H1 (cell line): ENCODE data around the gene SPOCK1. TPM values are rescaled to one million over a fixed set of nuclear protein-coding genes. Genes with fewer than 3 reads are reported as not detected.

Experiments
- CTCF ChIA-PET: fragments of 300-600 bp; sonication (Branson Sonifier 250); formaldehyde crosslinking; loops from one replicate; lab custom pipeline; 2021; ENCODE audit not compliant: partially characterized antibody; lab: Charles Lee
- POLR2A ChIA-PET: fragments of 300-600 bp; sonication (Branson Sonifier 250); formaldehyde crosslinking; loops from one replicate; lab custom pipeline; 2021; ENCODE audit warnings: inconsistent platforms; ENCODE audit not compliant: partially characterized antibody; lab: Charles Lee
- DNase-seq, 2 experiments: peaks; one replicate each; pipeline versions ENCODE4 v3.0.0 to v3.0.0-alpha.2; 2010 to 2022; ENCODE audit warnings: low spot score in 2 of 2, low read depth in 1 of 2, mixed read lengths in 1 of 2
- FAIRE-seq: peaks from 2 replicates; lab custom pipeline; 2011; peaks lifted over from hg19 to GRCh38; lab: Jason Lieb, UNC
- H2AFZ ChIP-seq: 2 replicates; pipeline ENCODE4 v1.8.1; 2012; ENCODE audit warnings: low read length, inconsistent platforms
- H2AK5ac ChIP-seq: 2 replicates; pipeline ENCODE4 v1.6.1; 2013; ENCODE audit warnings: low read depth, low read length
- H2BK120ac ChIP-seq: replicated peaks from 2 replicates; pipeline ENCODE3; 2013; ENCODE audit warnings: low read depth, low read length, inconsistent platforms
- H2BK12ac ChIP-seq: 2 replicates; pipeline ENCODE4 v1.6.1; 2013; ENCODE audit warnings: low read depth, low read length
- H2BK15ac ChIP-seq: 2 replicates; pipeline ENCODE4 v1.6.1; 2013; ENCODE audit warnings: low read length
- H2BK20ac ChIP-seq: 2 replicates; pipeline ENCODE4 v1.6.1; 2013; ENCODE audit warnings: low read length
- H2BK5ac ChIP-seq: 2 replicates; pipeline ENCODE4 v1.6.1; 2013; ENCODE audit warnings: low read depth, low read length
- H3K14ac ChIP-seq: 2 replicates; pipeline ENCODE4 v1.6.1; 2013; ENCODE audit warnings: inconsistent platforms; ENCODE audit not compliant: insufficient read length
- H3K18ac ChIP-seq: 2 replicates; pipeline ENCODE4 v1.6.1; 2013; ENCODE audit warnings: low read length; ENCODE audit errors: extremely low read depth
- H3K23ac ChIP-seq: 2 replicates; pipeline ENCODE4 v1.6.1; 2013; ENCODE audit warnings: inconsistent platforms; ENCODE audit not compliant: insufficient read length
- H3K23me2 ChIP-seq: 2 replicates; pipeline ENCODE4 v1.6.1; 2013; ENCODE audit warnings: low read depth, low read length
- H3K27ac ChIP-seq: 2 replicates; pipeline ENCODE4 v1.6.1; 2011; ENCODE audit warnings: low read depth, low read length, inconsistent platforms
- H3K27me3 ChIP-seq, 4 experiments: replicated peaks in 1 of 4; 1 replicate in 1 of 4; 2 replicates in 3 of 4; pipeline versions ENCODE4 v1.6.1 to v1.8.1; 2011 to 2013; ENCODE audit warnings: low read length in 3 of 4, mild to moderate bottlenecking in 3 of 4, inconsistent platforms in 2 of 4, mixed read lengths in 2 of 4, moderate library complexity in 1 of 4; ENCODE audit not compliant: control insufficient read depth in 3 of 4, insufficient read depth in 3 of 4; ENCODE audit errors: extremely low read depth in 1 of 4
- H3K36me3 ChIP-seq, 4 experiments: 2 replicates each; pipeline versions ENCODE4 v1.6.1 to v1.8.1; 2011 to 2013; ENCODE audit warnings: mild to moderate bottlenecking in 4 of 4, low read length in 3 of 4, moderate library complexity in 2 of 4, control low read depth in 1 of 4, inconsistent platforms in 1 of 4; ENCODE audit not compliant: insufficient read depth in 4 of 4, control insufficient read depth in 2 of 4
- H3K4ac ChIP-seq: replicated peaks from 2 replicates; pipeline ENCODE3; 2013; ENCODE audit warnings: low read length, low read depth, mixed read lengths, inconsistent platforms; ENCODE audit not compliant: insufficient read length
- H3K4me1 ChIP-seq, 4 experiments: replicated peaks in 1 of 4; 1 replicate in 1 of 4; 2 replicates in 3 of 4; pipeline versions ENCODE4 v1.6.1 to v1.8.1; 2011 to 2013; ENCODE audit warnings: low read length in 3 of 4, inconsistent platforms in 2 of 4, mixed read lengths in 1 of 4; ENCODE audit not compliant: insufficient read depth in 4 of 4, control insufficient read depth in 3 of 4
- H3K4me2 ChIP-seq, 2 experiments: 2 replicates each; pipeline versions ENCODE4 v1.6.1 to v1.8.1; 2011 to 2013; ENCODE audit warnings: low read depth in 2 of 2, low read length in 2 of 2, control low read depth in 1 of 2, inconsistent platforms in 1 of 2, mild to moderate bottlenecking in 1 of 2; ENCODE audit not compliant: insufficient read depth in 1 of 2
- H3K4me3 ChIP-seq, 4 experiments: fragments of 200-600, 300-600 bp in 1 of 4; sonication (generic), shearing (Covaris generic), sonication (Bioruptor Twin) in 1 of 4; 2 replicates each; pipeline versions ENCODE4 v1.5.1 to v1.8.1; 2011 to 2016; ENCODE audit warnings: low read length in 4 of 4, low read depth in 3 of 4, control low read depth in 2 of 4, inconsistent platforms in 2 of 4, mild to moderate bottlenecking in 2 of 4, mixed read lengths in 1 of 4, moderate library complexity in 1 of 4; ENCODE audit not compliant: insufficient read depth in 2 of 4; ENCODE audit errors: extremely low read depth in 1 of 4
- H3K56ac ChIP-seq: replicated peaks from 2 replicates; pipeline ENCODE3; 2013; ENCODE audit warnings: low read depth, mild to moderate bottlenecking, mixed read lengths, low read length, inconsistent platforms; ENCODE audit not compliant: insufficient read length
- H3K79me1 ChIP-seq: 2 replicates; pipeline ENCODE4 v1.6.1; 2013; ENCODE audit warnings: low read depth, low read length, control low read depth
- H3K79me2 ChIP-seq, 2 experiments: 2 replicates each; pipeline versions ENCODE4 v1.6.1 to v1.8.1; 2012 to 2013; ENCODE audit warnings: low read length in 2 of 2, mild to moderate bottlenecking in 2 of 2, inconsistent platforms in 1 of 2; ENCODE audit not compliant: insufficient read depth in 2 of 2, control insufficient read depth in 1 of 2
- H3K9ac ChIP-seq, 4 experiments: replicated peaks in 1 of 4; 1 replicate in 1 of 4; 2 replicates in 3 of 4; pipeline versions ENCODE4 v1.6.1 to v1.8.1; 2011 to 2013; ENCODE audit warnings: low read depth in 3 of 4, low read length in 3 of 4, control low read depth in 2 of 4, mild to moderate bottlenecking in 2 of 4, moderate library complexity in 2 of 4, inconsistent platforms in 1 of 4; ENCODE audit errors: extremely low read depth in 1 of 4
- H3K9me3 ChIP-seq, 2 experiments: 2 replicates each; pipeline versions ENCODE4 v1.6.1 to v1.8.1; 2012 to 2013; ENCODE audit warnings: mild to moderate bottlenecking in 2 of 2, moderate library complexity in 2 of 2, control low read depth in 1 of 2, inconsistent platforms in 1 of 2, low read depth in 1 of 2, low read length in 1 of 2, mixed read lengths in 1 of 2; ENCODE audit not compliant: insufficient read depth in 2 of 2
- H4K20me1 ChIP-seq, 2 experiments: replicated peaks in 1 of 2; 2 replicates each; pipeline versions ENCODE3 to v1.8.1; 2011 to 2013; ENCODE audit warnings: inconsistent platforms in 2 of 2, low read length in 2 of 2, mild to moderate bottlenecking in 1 of 2; ENCODE audit not compliant: insufficient read depth in 2 of 2, control insufficient read depth in 1 of 2
- H4K5ac ChIP-seq: 2 replicates; pipeline ENCODE4 v1.6.1; 2013; ENCODE audit warnings: low read length, low read depth, mixed read lengths, inconsistent platforms; ENCODE audit not compliant: insufficient read length
- H4K8ac ChIP-seq: 2 replicates; pipeline ENCODE4 v1.8.0; 2013; ENCODE audit warnings: mild to moderate bottlenecking, moderate library complexity, low read length, inconsistent platforms; ENCODE audit not compliant: insufficient read depth; ENCODE audit errors: extremely low read depth
- H4K91ac ChIP-seq: replicated peaks from 2 replicates; pipeline ENCODE3; 2013; ENCODE audit warnings: low read length, mixed read lengths, inconsistent platforms; ENCODE audit not compliant: insufficient read length
- CREB1 ChIP-seq: IDR thresholded peaks from 2 replicates; pipeline ENCODE4 v1.6.1; 2012; ENCODE audit warnings: inconsistent platforms
- CTBP2 ChIP-seq: IDR thresholded peaks from 2 replicates; pipeline ENCODE4 v1.7.0; 2011; ENCODE audit warnings: borderline replicate concordance, mild to moderate bottlenecking, moderate library complexity, mixed read lengths, low read length; ENCODE audit not compliant: insufficient read depth, insufficient read length
- E2F6 ChIP-seq: IDR thresholded peaks from 2 replicates; pipeline ENCODE4 v1.6.1; 2012; ENCODE audit warnings: inconsistent platforms
- JUN ChIP-seq: IDR thresholded peaks from 2 replicates; pipeline ENCODE4 v1.6.1; 2011; ENCODE audit warnings: low read depth, mild to moderate bottlenecking, improper control_type of control experiment, low read length
- KDM1A ChIP-seq: fragments of 200-600, 300-600 bp; sonication (generic); IDR thresholded peaks from 2 replicates; pipeline ENCODE4 v1.7.1; 2016; ENCODE audit warnings: mild to moderate bottlenecking, low read length, borderline replicate concordance
- MAFK ChIP-seq: IDR thresholded peaks from 2 replicates; pipeline ENCODE4 v1.6.1; 2012; ENCODE audit warnings: low read depth, mild to moderate bottlenecking, improper control_type of control experiment, low read length
- MAX ChIP-seq: IDR thresholded peaks from 2 replicates; pipeline ENCODE4 v1.6.1; 2012; ENCODE audit warnings: inconsistent platforms
- RNF2 ChIP-seq: fragments of 200-900, 300-1000 bp; sonication (generic); IDR thresholded peaks from 2 replicates; pipeline ENCODE4 v1.7.1; 2016; ENCODE audit warnings: borderline replicate concordance, low read depth, mild to moderate bottlenecking, antibody characterized with exemption, low read length; ENCODE audit not compliant: poor library complexity, severe bottlenecking; ENCODE audit errors: missing control alignments
- RXRA ChIP-seq: IDR thresholded peaks from 2 replicates; pipeline ENCODE4 v1.6.1; 2011; ENCODE audit warnings: low read depth, mild to moderate bottlenecking, low read length, moderate library complexity; ENCODE audit not compliant: insufficient read depth
- SIRT6 ChIP-seq: IDR thresholded peaks from one replicate; pipeline ENCODE4 v1.7.1; 2012; ENCODE audit warnings: low read length, inconsistent platforms
- SP4 ChIP-seq: IDR thresholded peaks from 2 replicates; pipeline ENCODE4 v1.6.1; 2012; ENCODE audit warnings: low read length, inconsistent platforms
- SRF ChIP-seq: IDR thresholded peaks from 2 replicates; pipeline ENCODE4 v1.6.1; 2011; ENCODE audit warnings: mild to moderate bottlenecking, low read depth, low read length, moderate library complexity
- YY1 ChIP-seq: IDR thresholded peaks from 2 replicates; pipeline ENCODE4 v1.6.1; 2011; ENCODE audit warnings: low read depth, mild to moderate bottlenecking, low read length
- WGBS, 2 experiments: shearing (Covaris generic) in 1 of 2; methylation state at CpG; one replicate each; pipeline versions ENCODE4 v1.1.6 to v1.1.7; 2013 to 2015; ENCODE audit warnings: low lambda C conversion rate in 2 of 2, mixed read lengths in 2 of 2, inconsistent platforms in 1 of 2, low coverage in 1 of 2, missing lambda C conversion rate in 1 of 2; ENCODE audit not compliant: insufficient replicate concordance in 2 of 2, insufficient coverage in 1 of 2, insufficient read length in 1 of 2; ENCODE audit errors: extremely low coverage in 1 of 2, missing lambda C conversion rate in 1 of 2; 5-methylcytosine and 5-hydroxymethylcytosine counted together
- polyA plus RNA-seq, 7 experiments: library from polyadenylated mRNA; depleted of rRNA in 3 of 7; stranded (reverse) in 5 of 7; unstranded in 2 of 7; fragments of >200 nt in 5 of 7; fragments of 200-250 nt in 2 of 7; gene quantifications; 1 replicate in 5 of 7; 2 replicates in 1 of 7; 4 replicates in 1 of 7; pipeline versions ENCODE4 v1.2.1 to v1.2.3, GENCODE V29; 2011 to 2013; ENCODE audit warnings: missing spikeins in 2 of 7, mixed read lengths in 2 of 7
- total RNA-seq: library from RNA; stranded (reverse); fragmentation: NEBNext Ultra II Directional; extraction: Animal tissue kit (Norgen Biotek cat#: 25700); gene quantifications from 2 replicates; pipeline ENCODE4 v1.2.1, GENCODE V29; 2021

Gene SPOCK1
- total and polyA plus RNA-seq, 2 of the 8 experiments (the other 6 are each of a cell fraction or from before 2014, with no cell fraction given): 6.9 to 18.1 TPM

- H2BK5ac ChIP-seq: no peak overlapping the region
- H2BK20ac ChIP-seq: no peak overlapping the region
- no peak overlapping the region for H3K14ac ChIP-seq
- no peak overlapping the region for H4K91ac ChIP-seq
- no peak overlapping the region for H2AK5ac ChIP-seq
- H3K36me3 ChIP-seq: no peaks in the 10 kb centered on the region
- H2BK15ac ChIP-seq: no peak overlapping the region
- H3K23ac ChIP-seq: no peak overlapping the region
- H3K4me2 ChIP-seq: no peak overlapping the region
- no peak overlapping the region for H3K56ac ChIP-seq
- 92% methylated on average over 6 of the region's 6 CpGs; no CpG with 5 or more reads in 1 of the 2 experiments for WGBS, 2 experiments
- CTCF ChIA-PET: interaction anchor here (1.0 kb wide), 1 partner anchor 205 kb away, joined by 3 read pairs; no protein-coding TSS in a partner anchor
- H4K20me1 ChIP-seq: no peaks in the 10 kb centered on the region
- DNase-seq (no peak), FAIRE-seq (no peak)
- no peak overlapping the region for H3K18ac ChIP-seq
- no peaks in the 10 kb centered on the region for H3K23me2 ChIP-seq
- no peak overlapping the region for H3K4me3 ChIP-seq
- H4K5ac ChIP-seq: no peak overlapping the region
- no peak overlapping the region for H2BK12ac ChIP-seq
- H2BK120ac ChIP-seq: no peak overlapping the region
- no peak overlapping the region for H4K8ac ChIP-seq
- H3K9ac ChIP-seq: no peak overlapping the region
- no peak overlapping the region for H2AFZ ChIP-seq
- no peaks in the 10 kb centered on the region for H3K9me3 ChIP-seq
- H3K79me2 ChIP-seq: no peaks in the 10 kb centered on the region
- H3K79me1 ChIP-seq: no peaks in the 10 kb centered on the region
- no peaks in the 10 kb centered on the region for H3K4me1 ChIP-seq
- POLR2A ChIA-PET: no interaction called here
- H3K27ac ChIP-seq: no peak overlapping the region
- H3K27me3 ChIP-seq: no peaks in the 10 kb centered on the region
- H3K4ac ChIP-seq: no peak overlapping the region
- TF ChIP-seq MAX (no peak), YY1 (no peak), SRF (no peak), RXRA (no peak), RNF2 (no peak), MAFK (no peak), E2F6 (no peak), SP4 (no peak), SIRT6 (no peak), KDM1A (no peak), CREB1 (no peak), JUN (no peak), CTBP2 (no peak)
Observed at GRCh38 chr5:137279521-137280231, 219.4 kb downstream of the SPOCK1 start.
